MCF 10A (cell line): ENCODE data around the gene RTN4RL2. TPM values are rescaled to one million over a fixed set of nuclear protein-coding genes. Genes with fewer than 3 reads are reported as not detected.

ENCODE experiments used
- BruUV-seq: library from RNA; stranded (reverse); fragments of 400-500 nt; replicated peaks from 2 replicates; lab custom pipeline; 2021; lab: Mats Ljungman, UMichigan
- CTCF ChIA-PET: fragments of 300-600 bp; sonication (Branson Sonifier 250); formaldehyde crosslinking; extraction: SDS; loops from one replicate; lab custom pipeline; 2021; ENCODE audit warnings: antibody characterized with exemption, inconsistent platforms; lab: Yijun Ruan, JAX
- POLR2A ChIA-PET: fragments of 300-600, 350-650 bp; sonication (Branson Sonifier 250); formaldehyde crosslinking; extraction: SDS; loops from one replicate; lab custom pipeline; 2020; ENCODE audit warnings: antibody characterized with exemption, inconsistent platforms; lab: Yijun Ruan, JAX
- DNase-seq: peaks from one replicate; pipeline ENCODE4 v3.0.0-alpha.2; 2018; ENCODE audit not compliant: unreplicated experiment
- H3K27ac Mint-ChIP-seq: one replicate; pipeline ENCODE4 v1.8.0; 2022; ENCODE audit warnings: mild to moderate bottlenecking, low read depth, mixed read lengths; ENCODE audit not compliant: unreplicated experiment
- H3K27me3 Mint-ChIP-seq: one replicate; pipeline ENCODE4 v1.8.0; 2022; ENCODE audit warnings: mixed read lengths; ENCODE audit not compliant: insufficient read depth, unreplicated experiment
- H3K36me3 Mint-ChIP-seq: one replicate; pipeline ENCODE4 v1.8.0; 2022; ENCODE audit warnings: mild to moderate bottlenecking, moderate library complexity, mixed read lengths; ENCODE audit not compliant: insufficient read depth, unreplicated experiment
- H3K4me1 Mint-ChIP-seq: one replicate; pipeline ENCODE4 v1.8.0; 2022; ENCODE audit warnings: mixed read lengths; ENCODE audit not compliant: insufficient read depth, unreplicated experiment
- H3K4me3 Mint-ChIP-seq: one replicate; pipeline ENCODE4 v1.8.0; 2022; ENCODE audit warnings: mild to moderate bottlenecking, moderate library complexity, mixed read lengths; ENCODE audit not compliant: unreplicated experiment
- H3K9me3 Mint-ChIP-seq: one replicate; pipeline ENCODE4 v1.8.0; 2022; ENCODE audit warnings: mixed read lengths; ENCODE audit not compliant: unreplicated experiment
- CTCF ChIP-seq: fragments of 200-600 bp; IDR thresholded peaks from one replicate; pipeline ENCODE4 v1.8.0; 2022; ENCODE audit warnings: antibody characterized with exemption, mild to moderate bottlenecking; ENCODE audit not compliant: unreplicated experiment
- intact Hi-C: fragments of 100-400 bp; cut with micrococcal nuclease; formaldehyde crosslinking; loops from 2 replicates; pipeline ENCODE4 v1.14.1; 2022
- total RNA-seq: library from RNA; stranded (reverse); gene quantifications from 2 replicates; pipeline ENCODE4 v1.2.3, GENCODE V29; 2022

Gene RTN4RL2
- total RNA-seq, 1 experiment from 2014 or later: 2.0 TPM

- no peak overlapping the region for H3K27ac Mint-ChIP-seq
- no peaks in the 10 kb centered on the region for H3K36me3 Mint-ChIP-seq
- TF ChIP-seq CTCF: peak; percentile 98
- no peaks in the 10 kb centered on the region for H3K9me3 Mint-ChIP-seq
- intact Hi-C loops: loop anchor here (1.0 to 10.0 kb wide), 5 partner anchors 24 to 348 kb away; partner anchors contain the start of gene UBE2L6
- peak overlapping the region; percentile 39 for H3K4me3 Mint-ChIP-seq
- no TSS peak for BruUV-seq
- CTCF ChIA-PET: interaction anchor here (0.6 to 11.2 kb wide), 64 partner anchors 8 to 1472 kb away, joined by 3 to 254 read pairs (median 5); partner anchors contain the start of genes CLP1, SLC43A1, SLC43A3 and SMTNL1
- H3K27me3 Mint-ChIP-seq: peaks cover 34% of the 10 kb centered on the region
- H3K4me1 Mint-ChIP-seq: peaks cover 27% of the 10 kb centered on the region
- peak; percentile 82 for DNase-seq
- POLR2A ChIA-PET: interaction anchor here (0.6 to 1.5 kb wide), 7 partner anchors 22 to 1052 kb away, joined by 3 to 8 read pairs (median 3); partner anchors contain the start of gene SLC43A3
Observed at GRCh38 chr11:57456960-57457642, 3.2 kb upstream of the RTN4RL2 start.

- H3K27ac Mint-ChIP-seq: no peak overlapping the region
- CTCF ChIA-PET: interaction anchor here (0.6 to 11.2 kb wide), 70 partner anchors 8 to 1471 kb away, joined by 3 to 254 read pairs (median 5); partner anchors contain the start of genes CLP1, SLC43A1, SLC43A3 and SMTNL1
- intact Hi-C loops: loop anchor here (1.0 to 10.0 kb wide), 6 partner anchors 23 to 347 kb away; partner anchors contain the start of gene UBE2L6
- H3K27me3 Mint-ChIP-seq: peaks cover 28% of the 10 kb centered on the region
- no peak for TF ChIP-seq CTCF
- H3K9me3 Mint-ChIP-seq: no peaks in the 10 kb centered on the region
- POLR2A ChIA-PET: interaction anchor here (0.7 to 1.5 kb wide), 6 partner anchors 31 to 184 kb away, joined by 3 to 8 read pairs (median 4); partner anchors contain the start of genes SLC43A1 and SLC43A3
- H3K4me3 Mint-ChIP-seq: peak overlapping the region; percentile 39
- BruUV-seq: no TSS peak
- H3K4me1 Mint-ChIP-seq: peaks cover 27% of the 10 kb centered on the region
- DNase-seq: no peak
- no peaks in the 10 kb centered on the region for H3K36me3 Mint-ChIP-seq
Observed at GRCh38 chr11:57457643-57458023, 2.7 kb upstream of the RTN4RL2 start.

- CTCF ChIA-PET: interaction anchor here (0.6 to 11.2 kb wide), 71 partner anchors 8 to 1471 kb away, joined by 3 to 254 read pairs (median 4); partner anchors contain the start of genes CLP1, SLC43A1, SLC43A3 and SMTNL1
- DNase-seq: no peak
- Mint-ChIP-seq H3K27me3 (peaks cover 24% of the 10 kb centered on the region), H3K4me1 (peaks cover 27% of the 10 kb centered on the region), H3K27ac (no peak overlapping the region), H3K9me3 (no peaks in the 10 kb centered on the region), H3K36me3 (no peaks in the 10 kb centered on the region), H3K4me3 (no peak overlapping the region)
- intact Hi-C loops: loop anchor here (1.0 to 10.0 kb wide), 2 partner anchors 186 to 347 kb away; no protein-coding TSS in a partner anchor
- POLR2A ChIA-PET: interaction anchor here (0.7 to 1.5 kb wide), 5 partner anchors 32 to 87 kb away, joined by 3 to 8 read pairs (median 5); partner anchors contain the start of genes SLC43A1 and SLC43A3
- BruUV-seq: no TSS peak
- no peak for TF ChIP-seq CTCF
Observed at GRCh38 chr11:57458060-57458409, 2.3 kb upstream of the RTN4RL2 start.
